HEK293 (cell line): ENCODE data around the gene HPD.

Experiments used
- YY1 ChIP-seq: fragments of 450-650 bp; formaldehyde crosslinking; IDR thresholded peaks from 2 replicates; pipeline ENCODE4 v1.5.1; 2018; ENCODE audit warnings: missing biosample characterization, missing genetic modification characterization
- ZNF138 ChIP-seq: fragments of 450-650 bp; formaldehyde crosslinking; IDR thresholded peaks from 2 replicates; pipeline ENCODE4 v1.5.1; 2016; ENCODE audit warnings: missing biosample characterization, missing genetic modification characterization, borderline replicate concordance
- ZNF169 ChIP-seq: fragments of 450-650 bp; formaldehyde crosslinking; IDR thresholded peaks from 2 replicates; pipeline ENCODE4 v1.5.1; 2016; ENCODE audit warnings: missing biosample characterization, missing genetic modification characterization
- ZNF274 ChIP-seq, 2 experiments: fragments of 200-500 bp in 1 of 2; fragments of 450-650 bp in 1 of 2; sonication (Bioruptor generic) in 1 of 2; formaldehyde crosslinking in 1 of 2; IDR thresholded peaks; 2 replicates each; pipeline versions ENCODE4 v1.5.1 to v1.6.1; 2014 to 2016; ENCODE audit warnings: borderline replicate concordance in 1 of 2, inconsistent platforms in 1 of 2, low read length in 1 of 2, missing biosample characterization in 1 of 2, missing genetic modification characterization in 1 of 2
- ZNF510 ChIP-seq: fragments of 450-650 bp; formaldehyde crosslinking; IDR thresholded peaks from 2 replicates; pipeline ENCODE4 v1.5.1; 2018; ENCODE audit warnings: mild to moderate bottlenecking, missing genetic modification characterization, missing biosample characterization; ENCODE audit not compliant: insufficient replicate concordance
- TF ChIP-seq, protein P1 (sequence below): fragments of 450-650 bp; formaldehyde crosslinking; IDR thresholded peaks from 2 replicates; pipeline ENCODE4 v1.5.1; 2016; ENCODE audit warnings: missing biosample characterization, missing genetic modification characterization
- TF ChIP-seq, protein P2 (sequence below): fragments of 450-650 bp; formaldehyde crosslinking; IDR thresholded peaks from 2 replicates; pipeline ENCODE4 v1.5.1; 2016; ENCODE audit warnings: missing biosample characterization, missing genetic modification characterization

DNA sequence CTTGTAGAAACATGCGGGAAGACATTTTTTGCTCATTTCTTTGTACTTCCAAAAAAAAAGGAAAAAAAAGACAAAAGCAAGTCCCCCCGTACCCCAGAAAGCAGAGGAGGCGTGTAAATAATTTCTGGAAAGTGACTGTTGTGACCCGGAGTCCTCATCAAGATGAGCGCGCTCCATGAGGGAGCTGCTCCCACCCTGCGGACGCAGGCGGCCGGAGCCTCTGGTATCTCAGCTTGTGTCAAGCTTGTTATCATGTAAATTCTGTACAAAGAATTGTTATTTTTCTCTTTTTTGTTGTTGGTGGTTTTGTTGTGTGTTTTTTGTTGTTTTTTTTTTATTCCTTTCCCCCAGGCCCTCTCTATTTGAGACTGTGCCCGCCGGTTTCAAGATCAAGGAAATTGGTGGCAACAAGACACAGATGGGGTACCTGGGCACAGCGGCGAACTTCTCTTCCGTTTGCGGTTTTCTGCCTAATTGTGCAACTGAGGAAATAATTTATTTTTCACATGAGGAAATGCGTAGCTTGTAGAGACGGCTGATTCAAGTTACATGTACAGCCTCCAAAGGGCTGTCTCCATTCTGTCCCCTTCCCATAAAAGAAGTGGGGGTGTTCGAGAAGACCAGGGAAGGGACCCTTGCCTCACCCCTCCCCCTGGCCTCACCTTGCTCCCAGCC, 27.0 kb downstream of the HPD start:
- TF ChIP-seq YY1 (tag by site-specific recombination) (no peak), ZNF138 (tag by site-specific recombination) (no peak), ZNF510 (tag by site-specific recombination) (no peak), ZNF169 (no peak), ZNF274 (IDR thresholded peaks at IDR 0.05; ENCODE audit: low read length) (no peak), ZNF274 (tag by site-specific recombination; IDR thresholded peaks at IDR 0.05; ENCODE audit: borderline replicate concordance) (no peak)
- TF ChIP-seq, protein P1, sequence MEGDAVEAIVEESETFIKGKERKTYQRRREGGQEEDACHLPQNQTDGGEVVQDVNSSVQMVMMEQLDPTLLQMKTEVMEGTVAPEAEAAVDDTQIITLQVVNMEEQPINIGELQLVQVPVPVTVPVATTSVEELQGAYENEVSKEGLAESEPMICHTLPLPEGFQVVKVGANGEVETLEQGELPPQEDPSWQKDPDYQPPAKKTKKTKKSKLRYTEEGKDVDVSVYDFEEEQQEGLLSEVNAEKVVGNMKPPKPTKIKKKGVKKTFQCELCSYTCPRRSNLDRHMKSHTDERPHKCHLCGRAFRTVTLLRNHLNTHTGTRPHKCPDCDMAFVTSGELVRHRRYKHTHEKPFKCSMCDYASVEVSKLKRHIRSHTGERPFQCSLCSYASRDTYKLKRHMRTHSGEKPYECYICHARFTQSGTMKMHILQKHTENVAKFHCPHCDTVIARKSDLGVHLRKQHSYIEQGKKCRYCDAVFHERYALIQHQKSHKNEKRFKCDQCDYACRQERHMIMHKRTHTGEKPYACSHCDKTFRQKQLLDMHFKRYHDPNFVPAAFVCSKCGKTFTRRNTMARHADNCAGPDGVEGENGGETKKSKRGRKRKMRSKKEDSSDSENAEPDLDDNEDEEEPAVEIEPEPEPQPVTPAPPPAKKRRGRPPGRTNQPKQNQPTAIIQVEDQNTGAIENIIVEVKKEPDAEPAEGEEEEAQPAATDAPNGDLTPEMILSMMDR (tag by site-specific recombination), result no peak
- TF ChIP-seq, protein P2, sequence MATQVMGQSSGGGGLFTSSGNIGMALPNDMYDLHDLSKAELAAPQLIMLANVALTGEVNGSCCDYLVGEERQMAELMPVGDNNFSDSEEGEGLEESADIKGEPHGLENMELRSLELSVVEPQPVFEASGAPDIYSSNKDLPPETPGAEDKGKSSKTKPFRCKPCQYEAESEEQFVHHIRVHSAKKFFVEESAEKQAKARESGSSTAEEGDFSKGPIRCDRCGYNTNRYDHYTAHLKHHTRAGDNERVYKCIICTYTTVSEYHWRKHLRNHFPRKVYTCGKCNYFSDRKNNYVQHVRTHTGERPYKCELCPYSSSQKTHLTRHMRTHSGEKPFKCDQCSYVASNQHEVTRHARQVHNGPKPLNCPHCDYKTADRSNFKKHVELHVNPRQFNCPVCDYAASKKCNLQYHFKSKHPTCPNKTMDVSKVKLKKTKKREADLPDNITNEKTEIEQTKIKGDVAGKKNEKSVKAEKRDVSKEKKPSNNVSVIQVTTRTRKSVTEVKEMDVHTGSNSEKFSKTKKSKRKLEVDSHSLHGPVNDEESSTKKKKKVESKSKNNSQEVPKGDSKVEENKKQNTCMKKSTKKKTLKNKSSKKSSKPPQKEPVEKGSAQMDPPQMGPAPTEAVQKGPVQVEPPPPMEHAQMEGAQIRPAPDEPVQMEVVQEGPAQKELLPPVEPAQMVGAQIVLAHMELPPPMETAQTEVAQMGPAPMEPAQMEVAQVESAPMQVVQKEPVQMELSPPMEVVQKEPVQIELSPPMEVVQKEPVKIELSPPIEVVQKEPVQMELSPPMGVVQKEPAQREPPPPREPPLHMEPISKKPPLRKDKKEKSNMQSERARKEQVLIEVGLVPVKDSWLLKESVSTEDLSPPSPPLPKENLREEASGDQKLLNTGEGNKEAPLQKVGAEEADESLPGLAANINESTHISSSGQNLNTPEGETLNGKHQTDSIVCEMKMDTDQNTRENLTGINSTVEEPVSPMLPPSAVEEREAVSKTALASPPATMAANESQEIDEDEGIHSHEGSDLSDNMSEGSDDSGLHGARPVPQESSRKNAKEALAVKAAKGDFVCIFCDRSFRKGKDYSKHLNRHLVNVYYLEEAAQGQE (tag by site-specific recombination), result no peak
